H9 (cell line): ENCODE data around the gene KEAP1. TPM values are rescaled to one million over a fixed set of nuclear protein-coding genes. Genes with fewer than 3 reads are reported as not detected.

Source experiments
- DNase-seq: peaks from one replicate; pipeline ENCODE4 v3.0.0-alpha.2; 2017
- H2AFZ ChIP-seq: one replicate; pipeline ENCODE4 v1.6.1; 2013; ENCODE audit warnings: mild to moderate bottlenecking, low read length, control low read depth, moderate library complexity
- H2AK5ac ChIP-seq: 2 replicates; pipeline ENCODE4 v1.6.1; 2013; ENCODE audit warnings: low read length, control low read depth, mixed read lengths; ENCODE audit not compliant: insufficient read length
- H2BK120ac ChIP-seq: one replicate; pipeline ENCODE4 v1.6.1; 2013; ENCODE audit warnings: low read depth, mild to moderate bottlenecking, low read length, control low read depth, inconsistent platforms; ENCODE audit not compliant: poor library complexity, severe bottlenecking
- H2BK12ac ChIP-seq: 2 replicates; pipeline ENCODE4 v1.6.1; 2013; ENCODE audit warnings: low read length, control low read depth, mixed read lengths, low read depth; ENCODE audit not compliant: insufficient read length
- H2BK15ac ChIP-seq: 2 replicates; pipeline ENCODE4 v1.6.1; 2013; ENCODE audit warnings: low read depth, low read length, control low read depth
- H2BK20ac ChIP-seq: one replicate; pipeline ENCODE4 v1.6.1; 2013; ENCODE audit warnings: low read depth, mild to moderate bottlenecking, low read length, control low read depth, inconsistent platforms; ENCODE audit not compliant: poor library complexity, severe bottlenecking
- H2BK5ac ChIP-seq: 2 replicates; pipeline ENCODE4 v1.6.1; 2013; ENCODE audit warnings: low read length, control low read depth, mixed read lengths; ENCODE audit not compliant: insufficient read length
- H3K14ac ChIP-seq: 2 replicates; pipeline ENCODE4 v1.6.1; 2013; ENCODE audit warnings: low read length, control low read depth; ENCODE audit not compliant: insufficient read depth
- H3K18ac ChIP-seq: 2 replicates; pipeline ENCODE4 v1.6.1; 2013; ENCODE audit warnings: low read depth, mild to moderate bottlenecking, mixed read lengths, low read length, control low read depth; ENCODE audit not compliant: insufficient read length
- H3K23ac ChIP-seq: 2 replicates; pipeline ENCODE4 v1.6.1; 2013; ENCODE audit warnings: low read length, control low read depth, mixed read lengths, low read depth; ENCODE audit not compliant: insufficient read length
- H3K23me2 ChIP-seq: 2 replicates; pipeline ENCODE4 v1.6.1; 2013; ENCODE audit warnings: low read depth, mild to moderate bottlenecking, mixed read lengths, low read length, control low read depth; ENCODE audit not compliant: insufficient read length, poor library complexity, severe bottlenecking
- H3K27ac ChIP-seq: 2 replicates; pipeline ENCODE4 v1.5.1; 2013; ENCODE audit warnings: low read length, control low read depth, mixed read lengths, low read depth; ENCODE audit not compliant: insufficient read length
- H3K27me3 ChIP-seq: 2 replicates; pipeline ENCODE4 v1.6.1; 2013; ENCODE audit warnings: low read length, control low read depth, inconsistent platforms; ENCODE audit not compliant: insufficient read depth
- H3K4ac ChIP-seq: 2 replicates; pipeline ENCODE4 v1.6.1; 2013; ENCODE audit warnings: low read depth, mild to moderate bottlenecking, control low read depth, inconsistent platforms, low read length, moderate library complexity
- H3K4me1 ChIP-seq: 2 replicates; pipeline ENCODE4 v1.6.1; 2013; ENCODE audit warnings: low read length, control low read depth, inconsistent platforms; ENCODE audit not compliant: insufficient read depth
- H3K4me2 ChIP-seq: 2 replicates; pipeline ENCODE4 v1.6.1; 2013; ENCODE audit warnings: low read length, control low read depth, mixed read lengths; ENCODE audit not compliant: insufficient read length, insufficient read depth
- H3K56ac ChIP-seq: 2 replicates; pipeline ENCODE4 v1.6.1; 2013; ENCODE audit warnings: low read depth, mild to moderate bottlenecking, mixed read lengths, low read length, control low read depth; ENCODE audit not compliant: insufficient read length
- H3K79me1 ChIP-seq: 2 replicates; pipeline ENCODE4 v1.6.1; 2013; ENCODE audit warnings: low read depth, mild to moderate bottlenecking, moderate library complexity, low read length, control low read depth, inconsistent platforms; ENCODE audit not compliant: insufficient read depth, poor library complexity, severe bottlenecking
- H3K79me2 ChIP-seq: 2 replicates; pipeline ENCODE4 v1.6.1; 2013; ENCODE audit warnings: low read length, control low read depth, inconsistent platforms; ENCODE audit not compliant: insufficient read depth
- H3K9ac ChIP-seq: 2 replicates; pipeline ENCODE4 v1.6.1; 2013; ENCODE audit warnings: low read length, control low read depth, mixed read lengths; ENCODE audit not compliant: insufficient read length; ENCODE audit errors: extremely low read depth
- H3K9me3 ChIP-seq: one replicate; pipeline ENCODE4 v1.6.1; 2013; ENCODE audit warnings: low read depth, low read length, inconsistent platforms; ENCODE audit not compliant: control insufficient read depth
- H3T11ph ChIP-seq: one replicate; pipeline ENCODE4 v1.6.1; 2013; ENCODE audit warnings: mild to moderate bottlenecking, low read length, control low read depth, inconsistent platforms
- H4K20me1 ChIP-seq: one replicate; pipeline ENCODE4 v1.6.1; 2013; ENCODE audit not compliant: control insufficient read depth, insufficient read length, insufficient read depth
- H4K5ac ChIP-seq: 2 replicates; pipeline ENCODE4 v1.6.1; 2013; ENCODE audit warnings: low read depth, mild to moderate bottlenecking, mixed read lengths, low read length, control low read depth; ENCODE audit not compliant: insufficient read length
- H4K8ac ChIP-seq: replicated peaks from 2 replicates; pipeline ENCODE4 v1.6.1; 2013; ENCODE audit warnings: low read length, control low read depth, mixed read lengths, low read depth; ENCODE audit not compliant: insufficient read length
- H4K91ac ChIP-seq: 2 replicates; pipeline ENCODE4 v1.6.1; 2013; ENCODE audit warnings: low read depth, mild to moderate bottlenecking, moderate library complexity, mixed read lengths, low read length, control low read depth; ENCODE audit not compliant: insufficient read length
- H3K27ac Mint-ChIP-seq, 3 experiments: 2 replicates in 2 of 3; 3 replicates in 1 of 3; pipeline ENCODE4 v1.8.0; 2020 to 2021; ENCODE audit warnings: mixed read lengths in 3 of 3, mild to moderate bottlenecking in 1 of 3, moderate library complexity in 1 of 3
- H3K27me3 Mint-ChIP-seq: 2 replicates; pipeline ENCODE4 v1.8.0; 2021; ENCODE audit warnings: low read depth, mild to moderate bottlenecking, moderate library complexity, mixed read lengths
- H3K36me3 Mint-ChIP-seq, 3 experiments: 2 replicates in 2 of 3; 3 replicates in 1 of 3; pipeline ENCODE4 v1.8.0; 2020 to 2021; ENCODE audit warnings: low read depth in 3 of 3, mixed read lengths in 3 of 3; ENCODE audit not compliant: insufficient read depth in 1 of 3
- H3K4me1 Mint-ChIP-seq, 2 experiments: 2 replicates each; pipeline ENCODE4 v1.8.0; 2020; ENCODE audit warnings: mixed read lengths in 2 of 2
- H3K4me3 Mint-ChIP-seq, 2 experiments: 2 replicates in 1 of 2; 3 replicates in 1 of 2; pipeline ENCODE4 v1.8.0; 2020 to 2021; ENCODE audit warnings: mild to moderate bottlenecking in 2 of 2, mixed read lengths in 2 of 2, moderate library complexity in 1 of 2
- H3K9me3 Mint-ChIP-seq, 2 experiments: 2 replicates in 1 of 2; 3 replicates in 1 of 2; pipeline ENCODE4 v1.8.0; 2020; ENCODE audit warnings: mild to moderate bottlenecking in 2 of 2, mixed read lengths in 2 of 2, moderate library complexity in 1 of 2
- WGBS: extraction: QIAGEN DNeasy Blood & Tissue Kit; methylation state at CpG from one replicate; pipeline ENCODE4 v1.1.7; 2013; ENCODE audit warnings: missing lambda C conversion rate, low lambda C conversion rate, mixed read lengths; ENCODE audit not compliant: insufficient read length; ENCODE audit errors: extremely low coverage; 5-methylcytosine and 5-hydroxymethylcytosine counted together
- total RNA-seq: library from RNA; stranded (reverse); gene quantifications from 2 replicates; pipeline ENCODE4 v1.2.1, GENCODE V29; 2021
- TF ChIP-seq, protein P1 (sequence below): fragments of 200-600 bp; sonication (generic); conservative IDR thresholded peaks from 3 replicates; pipeline ENCODE4 v1.8.0; 2021; ENCODE audit warnings: antibody characterized with exemption, mild to moderate bottlenecking

Gene KEAP1
- total RNA-seq, 1 experiment from 2014 or later, result 88.7 TPM

DNA sequence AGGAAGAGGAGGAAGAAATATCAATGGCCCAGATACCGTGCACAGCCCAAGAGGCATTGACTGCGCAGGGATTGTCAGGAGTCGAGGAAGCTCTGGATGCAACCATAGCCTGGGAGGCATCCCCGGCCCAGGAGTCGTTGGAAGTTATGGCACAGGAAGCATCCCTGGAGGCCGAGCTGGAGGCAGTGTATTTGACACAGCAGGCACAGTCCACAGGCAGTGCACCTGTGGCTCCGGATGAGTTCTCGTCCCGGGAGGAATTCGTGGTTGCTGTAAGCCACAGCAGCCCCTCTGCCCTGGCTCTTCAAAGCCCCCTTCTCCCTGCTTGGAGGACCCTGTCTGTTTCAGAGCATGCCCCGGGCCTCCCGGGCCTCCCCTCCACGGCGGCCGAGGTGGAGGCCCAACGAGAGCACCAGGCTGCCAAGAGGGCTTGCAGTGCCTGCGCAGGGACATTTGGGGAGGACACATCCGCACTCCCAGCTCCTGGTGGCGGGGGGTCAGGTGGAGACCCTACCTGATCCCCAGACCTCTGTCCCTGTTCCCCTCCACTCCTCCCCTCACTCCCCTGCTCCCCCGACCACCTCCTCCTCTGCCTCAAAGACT lies 36.0 kb downstream of the KEAP1 start:
- Histone ChIP-seq H3K27ac (no peak overlapping the region), H3K79me2 (no peaks in the 10 kb centered on the region), H2AFZ (no peak overlapping the region), H2BK12ac (no peak overlapping the region), H2BK20ac (no peak overlapping the region), H2AK5ac (no peak overlapping the region), H4K20me1 (no peaks in the 10 kb centered on the region), H3K18ac (no peak overlapping the region), H3K27me3 (0 out of 2 replicates have a peak, but pooled peaks cover 4% of the 10 kb centered on the region), H3K4ac (no peak overlapping the region), H2BK120ac (no peak overlapping the region), H3K9ac (no peak overlapping the region), H3K56ac (no peak overlapping the region), H3K4me1 (no peaks in the 10 kb centered on the region), H4K91ac (no peak overlapping the region), H2BK15ac (no peak overlapping the region), H3K23me2 (no peaks in the 10 kb centered on the region), H3K9me3 (no peaks in the 10 kb centered on the region), H3K79me1 (no peaks in the 10 kb centered on the region), H3K4me2 (no peak overlapping the region), H3K23ac (no peak overlapping the region), H4K8ac (no peak overlapping the region), H4K5ac (no peak overlapping the region), H2BK5ac (no peak overlapping the region), H3T11ph (no peak overlapping the region), H3K14ac (no peak overlapping the region)
- TF ChIP-seq, protein P1, sequence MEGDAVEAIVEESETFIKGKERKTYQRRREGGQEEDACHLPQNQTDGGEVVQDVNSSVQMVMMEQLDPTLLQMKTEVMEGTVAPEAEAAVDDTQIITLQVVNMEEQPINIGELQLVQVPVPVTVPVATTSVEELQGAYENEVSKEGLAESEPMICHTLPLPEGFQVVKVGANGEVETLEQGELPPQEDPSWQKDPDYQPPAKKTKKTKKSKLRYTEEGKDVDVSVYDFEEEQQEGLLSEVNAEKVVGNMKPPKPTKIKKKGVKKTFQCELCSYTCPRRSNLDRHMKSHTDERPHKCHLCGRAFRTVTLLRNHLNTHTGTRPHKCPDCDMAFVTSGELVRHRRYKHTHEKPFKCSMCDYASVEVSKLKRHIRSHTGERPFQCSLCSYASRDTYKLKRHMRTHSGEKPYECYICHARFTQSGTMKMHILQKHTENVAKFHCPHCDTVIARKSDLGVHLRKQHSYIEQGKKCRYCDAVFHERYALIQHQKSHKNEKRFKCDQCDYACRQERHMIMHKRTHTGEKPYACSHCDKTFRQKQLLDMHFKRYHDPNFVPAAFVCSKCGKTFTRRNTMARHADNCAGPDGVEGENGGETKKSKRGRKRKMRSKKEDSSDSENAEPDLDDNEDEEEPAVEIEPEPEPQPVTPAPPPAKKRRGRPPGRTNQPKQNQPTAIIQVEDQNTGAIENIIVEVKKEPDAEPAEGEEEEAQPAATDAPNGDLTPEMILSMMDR, result no peak
- Mint-ChIP-seq H3K36me3 (peaks cover 0 to 9% (median 5%) of the 10 kb centered on the region in 3 experiments; a peak in 3 of 7 replicates), H3K27me3 (peaks cover 9% of the 10 kb centered on the region), H3K4me1 (peaks cover 9 to 27% of the 10 kb centered on the region in 2 experiments), H3K27ac (peak overlapping the region in 2 of 3 experiments; percentile 50 to 82; a peak in 1 of 7 replicates), H3K9me3 (no peaks in the 10 kb centered on the region), H3K4me3 (no peak overlapping the region; a peak in 1 of 5 replicates)
- no peak for DNase-seq
- no CpG with 5 or more reads among the region's 20 CpGs for WGBS
